AG08396 (cell line): ENCODE results near the gene SYNC.
A peak's percentile ranks its signal among the peaks of the same experiment; 100 is the strongest.
"Not testable (repeated sequence)": the region's sequence is repeated elsewhere in the genome, so short reads cannot be mapped to it uniquely, and the experiment has no call there.

ENCODE experiments used
- DNase-seq: peaks from one replicate; pipeline ENCODE4 v3.0.0; 2012; ENCODE audit warnings: low spot score, mixed read lengths

Gene SYNC

GRCh38 chr1:32724678-32725614 is 22.4 kb upstream of the SYNC start:
- peak; percentile 91 for DNase-seq

DNA sequence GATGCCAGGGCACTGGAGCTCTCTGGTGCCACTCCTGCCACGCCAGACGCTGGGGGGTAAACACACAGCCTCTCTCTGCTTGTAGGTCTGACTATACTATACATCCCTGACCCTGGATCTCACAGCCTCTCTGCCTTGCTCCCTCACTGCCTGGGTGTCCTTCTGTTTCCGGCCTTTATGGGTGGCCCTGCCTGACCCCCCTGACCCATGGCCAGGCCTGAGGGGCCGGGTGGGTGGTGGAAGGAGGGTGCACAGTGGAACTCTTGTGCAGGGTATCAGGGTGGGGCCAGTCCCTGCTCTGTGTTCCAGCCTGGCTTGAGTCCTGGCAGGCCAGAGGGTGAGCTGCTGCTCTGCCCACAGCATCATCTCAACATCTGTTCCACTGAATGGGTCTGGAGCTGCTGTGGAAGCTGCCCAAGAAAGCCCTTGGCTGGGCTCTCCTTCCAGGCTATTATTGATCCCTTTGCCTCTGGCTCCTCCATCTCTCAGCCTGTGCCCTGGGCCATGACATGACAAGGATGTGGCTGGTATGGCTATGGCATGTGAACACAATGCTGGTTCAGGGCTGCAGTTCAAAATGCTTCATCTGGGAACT is 17.2 kb upstream of the SYNC start:
- DNase-seq, result no peak

DNA sequence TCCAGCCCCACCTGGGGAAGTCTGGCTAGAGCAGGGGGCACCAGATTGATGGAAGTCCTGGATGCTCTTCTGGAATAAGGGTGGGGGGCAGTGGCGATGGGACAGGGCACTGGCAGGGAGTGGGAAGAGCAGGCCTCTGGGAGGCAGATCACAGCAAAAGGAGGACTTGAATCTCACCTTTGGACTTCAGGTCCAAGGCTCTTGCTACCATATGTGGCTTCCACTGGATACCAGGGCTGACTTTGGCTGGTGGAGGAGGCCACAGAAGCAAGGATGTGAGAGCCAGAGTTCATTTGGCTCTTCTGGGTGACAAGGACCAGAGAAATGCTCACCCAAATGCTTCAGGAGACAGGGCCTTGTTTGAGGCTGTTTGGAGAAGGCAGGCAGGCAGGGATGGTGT is 16.0 kb upstream of the SYNC start:
- DNase-seq, result no peak

DNA sequence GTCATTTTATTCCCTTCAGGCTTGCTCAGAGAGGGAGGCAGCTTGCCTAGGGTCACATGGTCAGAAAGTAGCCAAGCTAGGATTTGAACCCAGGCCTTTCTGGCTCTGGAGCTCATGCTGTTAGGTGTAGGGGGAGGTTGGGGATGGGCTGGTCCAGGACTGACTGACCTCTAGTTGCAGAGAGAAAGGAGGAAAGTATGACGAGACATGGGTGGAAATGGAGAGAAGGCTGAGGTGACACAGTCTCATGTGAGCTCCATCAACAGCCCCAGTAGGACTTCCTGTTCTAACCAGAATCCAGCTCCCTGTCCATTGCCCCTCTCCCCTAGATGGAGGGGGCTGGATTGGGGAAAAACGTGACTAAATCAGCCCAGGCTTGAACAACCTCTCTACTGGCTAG is 15.5 kb upstream of the SYNC start:
- DNase-seq, result no peak

GRCh38 chr1:32717503-32717902 is 14.9 kb upstream of the SYNC start:
- no peak for DNase-seq

DNA sequence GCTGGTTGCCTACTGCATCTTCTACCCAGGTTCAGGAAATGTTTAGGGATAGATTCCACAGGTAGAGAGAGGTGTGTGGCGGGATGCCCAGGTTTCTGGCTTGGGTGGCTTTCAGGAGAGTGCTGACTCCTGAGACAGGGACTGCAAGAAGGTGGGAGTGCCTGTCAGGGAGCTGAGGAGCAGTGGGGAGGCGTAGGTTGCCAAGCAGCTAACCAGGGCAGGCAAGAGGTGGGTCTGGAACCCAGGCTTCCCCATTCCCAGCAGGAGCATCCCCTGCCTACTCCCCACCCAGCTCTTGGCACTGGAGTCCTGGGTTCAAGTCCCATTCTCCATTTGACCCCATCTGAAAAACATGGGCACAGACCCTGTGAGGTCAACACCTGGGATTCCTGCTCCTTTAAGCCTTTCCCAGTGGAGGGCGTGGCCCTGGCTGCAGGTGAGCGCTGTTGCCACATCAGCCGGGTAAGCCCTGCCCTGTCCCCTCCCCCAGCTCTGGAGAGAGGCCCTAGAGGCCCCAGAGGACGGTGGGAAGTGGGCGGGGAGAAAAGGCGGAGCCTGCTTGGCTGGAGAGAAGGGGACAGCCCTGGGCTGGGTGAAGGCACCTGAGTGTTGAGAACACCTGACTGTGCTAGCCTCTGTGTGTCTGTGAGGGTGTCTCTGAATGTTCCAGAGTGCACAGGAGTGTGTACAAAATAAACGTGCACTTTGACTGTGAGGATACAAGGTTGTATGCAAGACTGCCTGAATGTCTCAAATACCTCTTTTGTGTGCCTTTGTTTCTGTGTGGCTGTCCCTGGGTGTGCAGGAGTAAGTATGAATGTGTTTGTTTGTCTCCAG is 14.0 kb upstream of the SYNC start:
- peak; percentile 34 for DNase-seq

- DNase-seq, result no peak
These were observed 13.3 kb upstream of the SYNC start for GRCh38 chr1:32715901-32716311.

- DNase-seq, result no peak
These were observed 11.7 kb upstream of the SYNC start for GRCh38 chr1:32714277-32714676.

DNA sequence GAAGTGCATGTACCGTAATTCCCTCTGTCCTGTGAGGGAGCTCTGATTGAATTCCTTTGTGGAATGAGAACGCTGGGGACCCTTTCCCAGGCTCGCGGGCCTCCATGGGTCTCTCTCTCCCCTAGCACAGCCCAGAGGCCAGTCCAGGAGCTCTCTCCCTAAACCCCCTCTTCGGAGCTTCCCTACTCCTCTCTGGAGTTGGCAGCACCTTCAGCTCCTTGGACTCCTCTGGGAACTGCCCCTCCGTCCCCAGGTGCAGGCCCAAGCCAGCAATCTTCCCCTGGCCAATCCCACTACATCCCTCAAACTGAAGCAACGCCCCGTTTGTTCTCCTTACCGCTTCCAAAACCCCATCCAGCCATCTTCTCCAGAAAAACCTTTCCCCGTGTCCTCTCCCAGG is 10.5 kb upstream of the SYNC start:
- no peak for DNase-seq

GRCh38 chr1:32711221-32711620 is 8.7 kb upstream of the SYNC start:
- not testable (repeated sequence) for DNase-seq

DNA sequence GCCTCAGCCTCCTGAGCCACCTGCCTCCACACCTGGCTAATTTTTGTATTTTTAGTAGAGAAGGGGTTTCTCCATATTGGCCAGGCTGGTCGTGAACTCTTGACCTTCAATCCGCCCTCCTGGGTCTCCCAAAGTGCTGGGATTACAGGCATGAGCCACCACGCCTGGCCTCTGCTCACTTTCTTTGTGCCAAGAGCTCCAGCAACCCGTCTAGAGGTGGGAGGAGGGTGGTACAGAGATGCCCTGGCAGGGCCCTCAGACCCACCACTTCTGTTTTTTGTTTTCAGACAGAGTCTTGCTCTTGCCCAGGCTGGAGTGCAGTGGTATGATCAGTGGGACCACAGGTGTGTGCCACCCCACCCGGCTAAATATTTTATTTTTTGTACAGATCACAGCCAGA is 6.9 kb upstream of the SYNC start:
- no peak for DNase-seq

- DNase-seq, result no peak
These were observed 6.5 kb upstream of the SYNC start for GRCh38 chr1:32709075-32709474.

DNA sequence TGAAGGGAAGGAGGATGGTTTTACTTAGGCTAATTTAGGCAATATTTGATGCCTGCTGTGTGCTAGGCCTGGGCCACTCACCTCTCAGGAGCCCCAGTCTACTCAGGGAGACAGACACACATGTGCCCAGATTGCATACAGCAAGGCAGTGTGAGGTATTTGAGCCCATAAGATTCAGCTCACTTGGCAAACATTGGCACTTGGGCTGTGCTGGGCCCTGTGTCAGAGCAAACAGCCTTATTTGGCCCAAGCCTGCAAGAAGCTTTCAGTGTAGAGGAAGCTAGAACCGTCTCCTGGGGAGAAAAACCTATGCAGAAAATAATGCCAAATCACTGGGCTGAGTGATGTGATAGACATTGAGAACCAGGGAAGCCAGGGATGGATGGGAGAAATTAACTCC is 3.9 kb upstream of the SYNC start:
- DNase-seq, result no peak

GRCh38 chr1:32705516-32705915 is 2.9 kb upstream of the SYNC start:
- DNase-seq, result no peak

DNA sequence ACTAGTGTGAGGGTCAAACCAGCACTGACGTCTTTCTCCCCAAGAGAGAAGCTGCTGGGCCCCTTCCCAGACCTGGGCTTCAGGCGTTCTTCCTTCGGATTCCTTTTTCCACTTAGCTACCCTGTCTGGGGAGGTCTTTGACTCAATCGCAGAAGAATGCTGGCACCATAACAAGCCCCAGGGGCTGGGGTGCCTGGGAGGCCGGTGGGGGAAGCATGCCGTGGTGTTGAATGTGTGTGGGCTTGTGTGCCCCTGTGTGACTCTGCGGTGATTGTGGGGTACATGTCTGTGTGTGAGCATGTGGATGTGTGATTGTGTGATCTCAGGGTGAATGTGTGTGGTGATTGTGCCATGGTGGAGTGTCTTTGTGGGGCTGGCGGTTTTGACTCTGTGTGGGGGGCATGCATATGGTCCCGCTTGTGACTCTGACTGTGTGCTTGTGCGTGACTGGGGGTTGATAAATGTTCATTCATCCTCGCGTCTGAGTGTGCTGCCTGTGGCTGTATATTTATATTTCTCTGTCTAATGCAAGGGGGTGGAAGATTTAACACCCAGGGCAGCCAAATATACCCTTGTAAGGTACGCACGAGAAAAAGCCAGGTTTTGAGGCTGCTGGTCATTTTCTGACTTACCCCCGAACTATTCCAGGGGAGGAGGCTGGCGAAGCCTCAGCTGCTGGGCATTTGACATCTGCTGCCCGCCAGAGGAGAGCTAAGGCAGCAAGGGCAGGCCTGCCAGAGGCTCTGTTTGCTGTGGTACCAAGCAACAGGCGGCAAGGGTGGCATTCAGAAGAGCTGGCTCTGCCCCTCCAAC is 1.1 kb upstream of the SYNC start:
- peak; percentile 93 for DNase-seq

- DNase-seq, result peak; percentile 24
These were observed 495 bp downstream of the SYNC start for GRCh38 chr1:32701951-32702598.

DNA sequence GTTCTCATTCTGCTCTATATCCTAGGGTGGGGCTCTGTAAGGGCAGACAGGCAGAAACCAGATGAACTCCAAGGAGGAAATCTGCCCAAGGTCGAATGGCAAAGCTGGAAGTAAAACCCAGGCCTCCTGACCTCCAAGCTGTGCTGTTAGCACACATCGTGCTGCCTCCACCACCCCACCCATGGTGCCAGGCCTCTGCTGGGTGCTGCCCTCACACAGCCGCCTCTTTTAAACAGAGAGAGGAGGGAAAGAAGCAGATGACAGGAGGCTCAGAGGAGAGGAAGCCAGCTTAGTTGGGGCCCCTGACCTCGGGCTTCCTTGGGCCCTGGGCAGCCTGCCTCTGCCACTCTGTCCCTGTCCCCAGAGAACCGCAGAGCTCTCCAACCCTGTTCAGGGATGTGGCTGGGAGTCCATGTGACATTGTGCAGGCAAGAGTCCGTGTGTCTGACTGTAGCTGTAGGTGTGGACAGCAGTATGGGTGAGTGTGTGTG is 1.1 kb downstream of the SYNC start:
- no peak for DNase-seq

DNA sequence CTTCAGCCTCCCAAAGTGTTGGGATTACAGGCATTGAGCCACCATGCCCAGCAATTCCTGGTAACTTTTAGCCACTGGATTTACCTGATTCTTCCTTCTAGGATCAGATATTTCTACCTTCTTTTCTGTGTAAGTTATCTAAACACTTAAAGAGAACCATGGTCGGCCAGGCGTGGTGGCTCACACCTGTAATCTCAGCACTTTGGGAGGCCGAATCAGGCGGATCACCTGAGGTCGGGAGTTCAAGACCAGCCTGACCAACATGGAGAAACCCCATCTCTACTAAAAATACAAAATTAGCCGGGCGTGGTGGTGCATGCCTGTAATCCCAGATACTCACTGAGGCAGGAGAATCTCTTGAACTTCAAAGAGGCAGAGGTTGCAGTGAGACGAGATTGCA is 5.6 kb downstream of the SYNC start:
- DNase-seq, result not testable (repeated sequence)

- no peak for DNase-seq
These were observed 6.5 kb downstream of the SYNC start for GRCh38 chr1:32696041-32696440.

DNA sequence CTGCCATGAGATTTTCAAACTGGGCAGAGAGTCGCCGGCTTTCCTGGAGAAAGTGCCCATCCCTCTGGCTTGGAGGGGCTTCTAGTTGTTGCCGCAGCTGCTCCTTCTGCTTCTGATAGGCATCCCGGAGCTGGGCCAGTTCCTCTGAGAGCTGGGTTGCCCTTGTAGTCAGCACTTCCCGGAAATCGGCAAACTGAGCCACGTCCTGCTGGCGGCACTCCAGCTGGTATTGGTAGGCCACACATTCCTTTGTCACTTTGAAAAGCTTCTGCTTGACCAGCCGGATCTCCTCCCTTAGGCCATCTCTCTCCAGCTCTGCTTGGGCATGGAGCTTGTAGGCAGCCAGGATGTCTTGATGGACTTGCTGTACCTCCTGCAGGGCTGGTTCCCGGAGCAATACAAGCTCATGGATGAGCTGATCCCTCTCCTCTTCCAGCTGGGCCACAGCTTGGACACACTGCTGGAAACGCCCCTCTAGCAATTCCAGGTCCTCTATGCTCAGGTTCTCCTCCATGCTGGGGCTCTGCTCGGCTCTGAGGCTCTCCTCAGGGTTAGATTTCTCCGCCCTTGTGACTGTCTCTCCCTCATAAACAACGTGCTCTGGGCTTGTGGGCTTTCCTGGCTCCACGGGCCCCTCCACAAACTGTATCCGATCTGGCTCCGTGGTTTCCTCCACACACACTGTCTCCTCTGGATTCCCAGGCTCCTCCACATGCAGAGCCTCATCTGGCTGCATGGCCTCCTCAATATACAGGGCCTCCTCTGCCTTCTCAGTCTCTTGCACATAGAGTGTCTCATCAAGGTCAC is 7.3 kb downstream of the SYNC start:
- DNase-seq, result peak; percentile 68
